ENCODE results near the gene ZCCHC24.

DNA sequence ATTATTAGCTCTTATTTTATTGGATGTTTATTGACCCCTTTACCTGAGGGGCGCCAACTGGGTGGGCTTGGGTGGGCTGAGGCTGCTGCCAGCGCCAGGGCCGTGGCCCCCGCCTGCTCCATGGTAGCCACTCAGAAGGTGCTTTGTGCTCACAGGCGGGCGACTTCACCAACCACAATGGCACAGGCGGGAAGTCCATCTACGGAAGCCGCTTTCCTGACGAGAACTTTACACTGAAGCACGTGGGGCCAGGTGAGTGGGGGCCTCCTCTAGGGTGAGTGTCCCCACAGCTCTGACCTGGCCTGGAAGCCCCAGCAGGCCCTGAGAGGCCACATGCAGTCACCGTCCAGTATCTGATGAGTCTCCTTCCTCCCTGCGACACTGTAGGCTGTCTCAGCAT lies 94.1 kb downstream of the ZCCHC24 start:
- TF ChIP-seq, protein P1, sequence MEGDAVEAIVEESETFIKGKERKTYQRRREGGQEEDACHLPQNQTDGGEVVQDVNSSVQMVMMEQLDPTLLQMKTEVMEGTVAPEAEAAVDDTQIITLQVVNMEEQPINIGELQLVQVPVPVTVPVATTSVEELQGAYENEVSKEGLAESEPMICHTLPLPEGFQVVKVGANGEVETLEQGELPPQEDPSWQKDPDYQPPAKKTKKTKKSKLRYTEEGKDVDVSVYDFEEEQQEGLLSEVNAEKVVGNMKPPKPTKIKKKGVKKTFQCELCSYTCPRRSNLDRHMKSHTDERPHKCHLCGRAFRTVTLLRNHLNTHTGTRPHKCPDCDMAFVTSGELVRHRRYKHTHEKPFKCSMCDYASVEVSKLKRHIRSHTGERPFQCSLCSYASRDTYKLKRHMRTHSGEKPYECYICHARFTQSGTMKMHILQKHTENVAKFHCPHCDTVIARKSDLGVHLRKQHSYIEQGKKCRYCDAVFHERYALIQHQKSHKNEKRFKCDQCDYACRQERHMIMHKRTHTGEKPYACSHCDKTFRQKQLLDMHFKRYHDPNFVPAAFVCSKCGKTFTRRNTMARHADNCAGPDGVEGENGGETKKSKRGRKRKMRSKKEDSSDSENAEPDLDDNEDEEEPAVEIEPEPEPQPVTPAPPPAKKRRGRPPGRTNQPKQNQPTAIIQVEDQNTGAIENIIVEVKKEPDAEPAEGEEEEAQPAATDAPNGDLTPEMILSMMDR (IDR thresholded peaks at IDR 0.05) = no peak
- no peak for TF ChIP-seq POLR2A (IDR thresholded peaks at IDR 0.05)

Data from Peyer's patch (tissue), 4 donors.